NT2/D1 (cell line): Measurements from ENCODE around the gene RFXAP.

Experiments
- SUZ12 ChIP-seq: IDR thresholded peaks from 2 replicates; pipeline ENCODE4 v1.6.1; 2011; ENCODE audit not compliant: insufficient read length, insufficient read depth; ENCODE audit errors: extremely low read depth
- YY1 ChIP-seq: IDR thresholded peaks from 2 replicates; pipeline ENCODE4 v1.6.1; 2011; ENCODE audit not compliant: insufficient read length, insufficient read depth
- ZNF274 ChIP-seq: IDR thresholded peaks from 2 replicates; pipeline ENCODE4 v1.6.1; 2011; ENCODE audit warnings: mild to moderate bottlenecking, low read depth, low read length

DNA sequence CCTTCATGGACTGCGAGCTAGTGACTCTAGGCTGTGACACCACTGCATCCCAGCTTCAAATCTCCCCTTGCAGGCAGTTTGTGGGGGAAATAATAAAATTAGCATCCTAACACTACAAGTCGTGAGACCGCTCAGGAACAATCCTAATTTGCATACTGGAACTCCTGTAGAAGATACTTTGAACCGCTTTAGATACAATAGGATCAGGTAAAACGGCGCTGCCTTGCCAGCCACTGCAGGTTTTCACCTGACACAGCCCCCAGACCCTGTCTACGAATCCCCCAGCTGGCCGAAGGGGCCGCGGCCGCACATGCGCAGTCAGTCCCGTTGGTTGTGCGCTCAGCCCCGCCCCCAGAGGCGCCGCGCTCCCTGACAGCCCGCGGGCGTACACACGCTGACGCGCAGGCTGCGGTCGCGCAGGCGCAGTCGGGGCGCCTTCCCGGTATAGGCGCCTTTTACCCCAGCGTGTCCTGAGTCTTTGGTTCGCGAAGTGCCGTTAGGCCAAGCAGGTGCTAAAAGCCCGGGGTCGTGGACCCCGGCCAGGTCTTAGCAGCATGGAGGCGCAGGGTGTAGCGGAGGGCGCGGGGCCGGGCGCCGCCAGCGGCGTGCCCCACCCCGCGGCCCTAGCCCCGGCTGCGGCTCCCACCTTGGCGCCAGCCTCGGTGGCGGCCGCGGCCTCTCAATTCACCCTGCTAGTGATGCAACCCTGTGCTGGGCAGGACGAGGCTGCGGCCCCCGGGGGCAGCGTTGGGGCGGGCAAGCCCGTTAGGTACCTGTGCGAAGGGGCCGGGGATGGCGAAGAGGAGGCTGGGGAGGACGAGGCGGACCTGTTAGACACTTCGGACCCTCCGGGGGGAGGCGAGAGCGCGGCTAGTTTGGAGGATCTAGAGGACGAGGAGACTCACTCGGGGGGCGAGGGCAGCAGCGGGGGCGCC, at the start of gene RFXAP:
- TF ChIP-seq SUZ12 (no peak), ZNF274 (no peak), YY1 (no peak)
